Measurements from ENCODE around the gene ZSCAN2. TPM values are rescaled to one million over a fixed set of nuclear protein-coding genes. Genes with fewer than 3 reads are reported as not detected.

Gene ZSCAN2
- total RNA-seq, 1 donor from 2014 or later: 23.8 TPM

- H3K36me3 Mint-ChIP-seq (ENCODE audit: unreplicated experiment): peaks cover 39% of the 10 kb centered on the region
- no peak for TF ChIP-seq CTCF (IDR thresholded peaks at IDR 0.05)
- no peak for DNase-seq (ENCODE audit: extremely low spot score, unreplicated experiment)
- H3K4me1 Mint-ChIP-seq (ENCODE audit: unreplicated experiment): peaks cover 21% of the 10 kb centered on the region
- H3K27ac Mint-ChIP-seq (ENCODE audit: unreplicated experiment): no peak overlapping the region
- H3K4me3 Mint-ChIP-seq (ENCODE audit: unreplicated experiment): no peak overlapping the region
- H3K9me3 Mint-ChIP-seq (ENCODE audit: unreplicated experiment): no peaks in the 10 kb centered on the region
- no peaks in the 10 kb centered on the region for H3K27me3 Mint-ChIP-seq (ENCODE audit: unreplicated experiment)
Observed at GRCh38 chr15:84606653-84607120, 5.9 kb downstream of the ZSCAN2 start.

- no peak for DNase-seq (ENCODE audit: extremely low spot score, unreplicated experiment)
- Mint-ChIP-seq H3K36me3 (ENCODE audit: unreplicated experiment) (peaks cover 41% of the 10 kb centered on the region), H3K4me3 (ENCODE audit: unreplicated experiment) (no peak overlapping the region), H3K27ac (ENCODE audit: unreplicated experiment) (no peak overlapping the region), H3K27me3 (ENCODE audit: unreplicated experiment) (no peaks in the 10 kb centered on the region), H3K4me1 (ENCODE audit: unreplicated experiment) (peaks cover 5% of the 10 kb centered on the region), H3K9me3 (ENCODE audit: unreplicated experiment) (no peaks in the 10 kb centered on the region)
- no peak for TF ChIP-seq CTCF (IDR thresholded peaks at IDR 0.05)
Observed at GRCh38 chr15:84608707-84609284, 8.0 kb downstream of the ZSCAN2 start.

GRCh38 chr15:84609818-84610525, 9.2 kb downstream of the ZSCAN2 start:
- no peak for TF ChIP-seq CTCF (IDR thresholded peaks at IDR 0.05)
- no peak for DNase-seq (ENCODE audit: extremely low spot score, unreplicated experiment)
- no peaks in the 10 kb centered on the region for H3K27me3 Mint-ChIP-seq (ENCODE audit: unreplicated experiment)
- H3K36me3 Mint-ChIP-seq (ENCODE audit: unreplicated experiment): peaks cover 44% of the 10 kb centered on the region
- H3K4me3 Mint-ChIP-seq (ENCODE audit: unreplicated experiment): no peak overlapping the region
- H3K9me3 Mint-ChIP-seq (ENCODE audit: unreplicated experiment): no peaks in the 10 kb centered on the region
- peaks cover 3% of the 10 kb centered on the region for H3K4me1 Mint-ChIP-seq (ENCODE audit: unreplicated experiment)
- H3K27ac Mint-ChIP-seq (ENCODE audit: unreplicated experiment): no peak overlapping the region

GRCh38 chr15:84611631-84612030, 10.8 kb downstream of the ZSCAN2 start:
- DNase-seq (ENCODE audit: extremely low spot score, unreplicated experiment): no peak
- no peak for TF ChIP-seq CTCF (IDR thresholded peaks at IDR 0.05)
- H3K4me1 Mint-ChIP-seq (ENCODE audit: unreplicated experiment): no peaks in the 10 kb centered on the region
- peaks cover 37% of the 10 kb centered on the region for H3K36me3 Mint-ChIP-seq (ENCODE audit: unreplicated experiment)
- no peak overlapping the region for H3K4me3 Mint-ChIP-seq (ENCODE audit: unreplicated experiment)
- H3K27ac Mint-ChIP-seq (ENCODE audit: unreplicated experiment): no peak overlapping the region
- no peaks in the 10 kb centered on the region for H3K9me3 Mint-ChIP-seq (ENCODE audit: unreplicated experiment)
- H3K27me3 Mint-ChIP-seq (ENCODE audit: unreplicated experiment): no peaks in the 10 kb centered on the region

GRCh38 chr15:84616235-84616634, 15.4 kb downstream of the ZSCAN2 start:
- Mint-ChIP-seq H3K4me3 (ENCODE audit: unreplicated experiment) (no peak overlapping the region), H3K9me3 (ENCODE audit: unreplicated experiment) (peaks cover 9% of the 10 kb centered on the region), H3K36me3 (ENCODE audit: unreplicated experiment) (peaks cover 36% of the 10 kb centered on the region), H3K4me1 (ENCODE audit: unreplicated experiment) (no peaks in the 10 kb centered on the region), H3K27me3 (ENCODE audit: unreplicated experiment) (no peaks in the 10 kb centered on the region), H3K27ac (ENCODE audit: unreplicated experiment) (no peak overlapping the region)
- TF ChIP-seq CTCF (IDR thresholded peaks at IDR 0.05): no peak
- DNase-seq (ENCODE audit: extremely low spot score, unreplicated experiment): no peak

Data from osteocyte (in vitro differentiated cells).